Esophagus muscularis mucosa (tissue), 3 donors: ENCODE measurements around the gene GRID2.

Experiments used
- POLR2A ChIP-seq: fragments of 450-650 bp; IDR thresholded peaks from one replicate; pipeline ENCODE4 v1.6.1; 2017; ENCODE audit warnings: antibody characterized with exemption, moderate library complexity, mild to moderate bottlenecking, low read depth
- TF ChIP-seq, protein P1 (sequence below), 3 experiments: fragments of 200-600 bp in 2 of 3; fragments of 450-650 bp in 1 of 3; sonication (generic) in 2 of 3; IDR thresholded peaks; one replicate each; pipeline ENCODE4 v1.5.1; 2017 to 2019; ENCODE audit warnings: antibody characterized with exemption in 3 of 3, mild to moderate bottlenecking in 2 of 3, moderate library complexity in 1 of 3

DNA sequence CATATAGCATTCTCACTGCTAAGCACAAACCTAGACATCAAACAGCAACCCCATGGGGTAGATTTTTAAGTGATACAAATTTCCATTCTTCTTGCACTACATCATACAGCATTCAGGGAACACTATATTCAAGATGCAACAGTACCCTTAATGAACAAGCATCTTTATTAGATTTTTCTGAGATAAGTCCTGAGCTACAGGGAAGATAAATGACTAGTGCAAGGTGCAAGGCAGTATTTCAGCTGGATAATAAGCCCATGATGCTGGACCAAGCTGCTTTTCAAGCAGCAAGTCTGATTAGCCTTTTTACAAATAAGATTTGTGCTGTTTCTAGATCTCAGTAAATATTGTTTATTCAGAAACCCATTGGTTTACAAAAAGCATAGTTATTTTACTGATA lies 1332.2 kb downstream of the GRID2 start:
- no peak for TF ChIP-seq POLR2A
- TF ChIP-seq, protein P1, sequence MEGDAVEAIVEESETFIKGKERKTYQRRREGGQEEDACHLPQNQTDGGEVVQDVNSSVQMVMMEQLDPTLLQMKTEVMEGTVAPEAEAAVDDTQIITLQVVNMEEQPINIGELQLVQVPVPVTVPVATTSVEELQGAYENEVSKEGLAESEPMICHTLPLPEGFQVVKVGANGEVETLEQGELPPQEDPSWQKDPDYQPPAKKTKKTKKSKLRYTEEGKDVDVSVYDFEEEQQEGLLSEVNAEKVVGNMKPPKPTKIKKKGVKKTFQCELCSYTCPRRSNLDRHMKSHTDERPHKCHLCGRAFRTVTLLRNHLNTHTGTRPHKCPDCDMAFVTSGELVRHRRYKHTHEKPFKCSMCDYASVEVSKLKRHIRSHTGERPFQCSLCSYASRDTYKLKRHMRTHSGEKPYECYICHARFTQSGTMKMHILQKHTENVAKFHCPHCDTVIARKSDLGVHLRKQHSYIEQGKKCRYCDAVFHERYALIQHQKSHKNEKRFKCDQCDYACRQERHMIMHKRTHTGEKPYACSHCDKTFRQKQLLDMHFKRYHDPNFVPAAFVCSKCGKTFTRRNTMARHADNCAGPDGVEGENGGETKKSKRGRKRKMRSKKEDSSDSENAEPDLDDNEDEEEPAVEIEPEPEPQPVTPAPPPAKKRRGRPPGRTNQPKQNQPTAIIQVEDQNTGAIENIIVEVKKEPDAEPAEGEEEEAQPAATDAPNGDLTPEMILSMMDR (IDR thresholded peaks at IDR 0.05), result no peak
